COLO829 (cell line): ENCODE measurements around the gene SPATA25.
"Not testable (repeated sequence)": the region's sequence is repeated elsewhere in the genome, so short reads cannot be mapped to it uniquely, and the experiment has no call there.

Experiments used
- DNase-seq: peaks from one replicate; pipeline ENCODE4 v3.0.0; 2012; ENCODE audit warnings: low spot score

Gene SPATA25

DNA sequence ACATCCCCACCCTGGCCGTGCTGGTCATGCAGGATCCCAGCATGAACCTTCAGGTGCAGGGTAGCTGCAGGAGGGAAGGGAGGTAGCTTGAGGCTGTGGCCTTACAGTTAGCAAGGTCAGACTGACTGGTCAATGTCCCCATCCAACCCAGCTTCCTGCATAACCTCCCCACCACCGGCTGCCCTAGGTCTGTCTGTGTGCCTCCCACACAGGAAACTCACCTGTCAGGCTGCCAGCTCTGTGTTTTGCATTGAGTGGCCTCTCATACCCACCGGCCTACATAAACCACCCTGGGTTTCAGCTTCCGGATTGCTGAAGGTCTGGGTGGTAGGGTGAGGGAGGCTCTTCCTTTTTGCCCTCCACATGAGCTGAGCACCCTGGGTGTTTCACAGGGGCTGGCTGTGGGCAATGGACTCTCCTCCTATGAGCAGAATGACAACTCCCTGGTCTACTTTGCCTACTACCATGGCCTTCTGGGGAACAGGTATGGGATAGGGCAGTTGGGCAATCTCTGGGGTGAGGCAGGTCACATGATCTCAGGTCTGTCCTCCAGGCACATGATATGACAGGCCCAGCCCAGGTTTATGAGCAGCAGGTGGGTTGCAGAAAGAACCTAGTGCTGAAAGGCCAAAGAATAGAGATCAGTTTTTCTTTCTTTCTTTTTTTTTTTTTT is 5.5 kb upstream of the SPATA25 start:
- no peak for DNase-seq

DNA sequence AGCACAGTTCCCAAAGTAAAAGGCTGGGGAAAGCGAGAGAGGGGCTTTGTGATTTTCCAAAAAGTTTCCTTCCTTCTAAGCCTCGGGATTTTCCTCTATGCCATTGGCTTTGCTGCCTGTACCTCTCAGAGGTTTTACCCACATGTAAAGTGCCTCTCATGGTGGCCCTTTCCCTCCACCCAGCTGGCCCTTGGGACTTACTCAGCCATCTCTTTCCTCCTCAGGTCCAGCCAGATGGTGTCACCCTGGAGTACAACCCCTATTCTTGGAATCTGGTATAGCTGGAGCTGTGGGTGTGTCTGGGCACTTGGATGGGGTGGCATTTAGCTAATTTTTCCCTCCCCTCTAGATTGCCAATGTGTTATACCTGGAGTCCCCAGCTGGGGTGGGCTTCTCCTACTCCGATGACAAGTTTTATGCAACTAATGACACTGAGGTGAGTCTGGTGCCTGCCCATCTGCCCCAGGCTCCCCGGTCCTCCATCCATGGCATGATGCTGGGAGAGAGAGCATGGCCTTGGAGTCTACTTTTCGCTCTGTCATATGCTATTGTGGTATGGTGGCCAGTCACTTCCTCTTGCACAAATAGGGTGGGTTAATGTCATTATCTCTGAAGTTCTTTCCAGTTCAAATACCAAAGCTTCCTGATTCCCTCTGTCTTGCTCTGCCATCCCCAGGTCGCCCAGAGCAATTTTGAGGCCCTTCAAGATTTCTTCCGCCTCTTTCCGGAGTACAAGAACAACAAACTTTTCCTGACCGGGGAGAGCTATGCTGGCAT is 4.8 kb upstream of the SPATA25 start:
- peak; percentile 62 for DNase-seq

GRCh38 chr20:45890985-45891983 is 3.9 kb upstream of the SPATA25 start, which contains the start of the genes CTSA and NEURL2:
Gene CTSA, plus strand, starts transcription at chr20:45891335. Its CDS starts 234 bp downstream, at chr20:45891569.
Gene NEURL2, minus strand, starts transcription at chr20:45891208. Its CDS starts 217 bp downstream, at chr20:45890991.
- DNase-seq, result peak; percentile 99

DNA sequence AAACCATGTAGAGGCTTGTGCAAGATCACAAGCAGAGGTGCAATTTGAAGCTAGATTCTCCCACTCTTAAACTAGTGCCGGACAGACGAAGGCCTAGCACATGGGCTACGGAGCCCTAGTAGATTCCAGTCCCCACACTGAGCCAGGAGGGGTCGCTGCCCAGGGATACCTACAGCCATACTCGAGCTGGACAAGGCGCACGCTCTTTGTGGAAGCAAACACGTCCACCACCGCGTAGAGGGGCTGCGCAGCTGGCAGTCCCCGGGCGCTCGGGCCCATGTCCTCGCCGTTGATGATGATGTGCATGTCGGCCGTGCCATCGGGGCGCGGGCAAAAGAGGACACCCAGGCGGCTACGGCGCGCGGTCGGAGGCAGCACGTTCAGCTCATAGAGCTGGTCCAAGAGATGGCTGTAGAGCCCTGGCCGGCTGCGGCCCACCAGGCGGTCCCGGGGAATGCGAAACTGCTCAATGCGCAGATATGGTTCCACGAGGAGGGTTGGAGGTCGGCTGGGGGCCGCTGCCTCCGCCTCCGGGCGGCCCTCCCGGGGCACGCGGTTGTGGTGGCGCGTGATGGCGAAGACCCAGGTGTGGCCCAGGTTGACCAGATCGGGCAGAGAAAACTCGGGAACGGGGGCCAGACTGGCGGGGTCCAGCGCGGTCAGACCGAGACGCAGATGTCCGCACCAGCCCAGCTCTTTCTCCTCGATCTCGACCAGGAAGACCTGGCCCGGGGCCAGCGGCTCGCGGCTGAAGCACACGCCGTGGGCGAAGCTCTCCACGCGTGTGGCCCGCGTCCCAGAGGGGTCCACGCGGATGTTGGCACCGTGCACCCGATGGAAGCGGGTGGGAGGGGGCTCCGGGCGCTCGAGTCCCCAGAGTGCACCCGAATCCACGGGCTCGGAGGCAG is 2.9 kb upstream of the SPATA25 start:
- no peak for DNase-seq

DNA sequence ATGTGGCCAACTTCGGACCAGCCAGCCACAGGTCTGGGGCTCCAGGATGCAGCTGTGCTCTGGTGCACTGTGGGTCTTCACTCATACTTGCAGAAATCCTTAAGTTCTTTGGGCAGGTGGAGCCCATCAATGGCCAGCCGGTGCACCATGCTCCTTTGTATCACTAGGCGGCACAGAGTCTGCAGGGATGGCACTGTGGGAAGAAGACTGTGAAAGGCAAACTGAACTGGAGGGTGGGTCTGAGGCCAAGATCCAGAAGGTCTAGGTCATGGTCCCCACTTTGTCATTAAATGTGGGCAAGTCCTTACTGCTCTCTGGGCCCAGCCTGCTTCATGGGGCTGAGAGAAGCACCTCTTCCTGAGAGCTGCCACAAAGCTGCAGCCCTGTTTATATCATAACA is 1.3 kb upstream of the SPATA25 start:
- DNase-seq, result no peak

DNA sequence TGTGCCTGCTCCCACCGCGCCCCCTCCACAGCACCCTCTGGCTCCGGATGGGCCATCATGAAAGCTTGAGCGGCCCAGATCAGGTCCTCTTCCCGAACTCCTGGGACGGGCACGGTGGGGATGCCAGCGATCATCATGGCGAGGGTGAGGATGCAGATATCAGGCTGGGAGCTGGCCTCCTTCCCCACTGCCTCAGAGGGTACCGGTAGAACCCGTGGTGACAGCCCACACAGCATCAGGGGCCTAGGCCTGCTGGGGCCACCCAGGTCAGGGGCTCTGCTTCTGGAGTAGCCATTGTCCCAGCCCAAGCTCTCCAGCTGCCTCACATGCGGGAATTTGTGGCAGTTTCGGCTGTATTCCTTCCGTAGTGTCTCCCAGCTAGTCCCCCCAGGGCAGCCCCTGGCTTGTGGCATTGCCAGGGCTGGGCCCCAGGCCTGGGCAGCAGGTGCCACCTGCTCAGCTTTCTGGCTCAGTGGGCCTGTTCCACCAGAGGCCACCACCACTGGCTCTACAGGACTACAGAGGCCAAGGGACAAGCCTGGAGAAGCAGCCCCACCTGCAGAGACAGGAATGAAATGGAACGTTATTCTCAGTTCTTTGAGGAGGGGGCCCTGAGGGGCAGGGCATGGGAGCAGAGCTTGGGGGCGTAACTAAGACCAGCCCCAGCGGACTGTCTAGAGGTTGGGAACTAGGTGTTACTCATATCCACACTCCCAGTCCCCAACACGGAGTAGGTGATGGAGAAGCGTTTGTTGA is 654 bp downstream of the SPATA25 start:
- DNase-seq, result no peak

GRCh38 chr20:45883100-45883469 is 4.3 kb downstream of the SPATA25 start:
- DNase-seq, result no peak

- DNase-seq, result no peak
Measured at GRCh38 chr20:45882469-45883099, 4.8 kb downstream of the SPATA25 start.

- peak; percentile 98 for DNase-seq
Measured at GRCh38 chr20:45880988-45881788, 6.2 kb downstream of the SPATA25 start, which contains the start of gene ZSWIM1. Gene ZSWIM1, plus strand, starts transcription at chr20:45881227. Its CDS starts 1,366 bp downstream, at chr20:45882593.

DNA sequence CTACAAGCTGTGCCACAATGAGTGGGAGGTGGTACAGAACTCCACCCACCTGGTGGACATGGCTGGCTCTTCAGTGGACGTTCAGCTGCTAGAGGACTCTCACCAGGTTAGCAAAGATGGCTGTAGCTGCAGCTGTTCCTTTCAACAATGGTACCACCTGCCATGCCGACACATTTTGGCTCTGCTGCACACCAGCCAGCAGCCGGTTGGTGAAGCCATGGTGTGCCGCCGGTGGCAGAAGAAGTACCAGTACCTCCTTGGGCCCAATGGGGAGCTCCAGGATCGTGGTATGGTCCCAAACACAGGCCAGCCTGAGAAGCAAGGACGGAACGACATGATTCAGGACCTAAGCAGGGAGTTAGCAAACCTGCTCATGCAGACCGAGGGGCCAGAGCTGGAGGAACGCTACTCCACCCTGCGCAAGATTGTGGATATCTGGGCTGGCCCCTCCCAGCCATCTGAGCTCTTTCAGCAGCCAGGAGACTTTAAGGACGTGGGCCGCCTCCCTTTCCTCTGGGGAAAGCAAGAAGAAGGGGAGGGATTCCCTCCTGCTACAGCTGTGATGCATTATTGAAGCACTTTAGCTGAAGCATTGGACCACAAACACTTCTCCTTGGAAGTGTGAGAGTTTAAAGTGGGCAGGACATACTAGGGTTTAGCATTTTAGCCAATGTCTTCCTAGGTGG is 9.2 kb downstream of the SPATA25 start:
- DNase-seq, result no peak

DNA sequence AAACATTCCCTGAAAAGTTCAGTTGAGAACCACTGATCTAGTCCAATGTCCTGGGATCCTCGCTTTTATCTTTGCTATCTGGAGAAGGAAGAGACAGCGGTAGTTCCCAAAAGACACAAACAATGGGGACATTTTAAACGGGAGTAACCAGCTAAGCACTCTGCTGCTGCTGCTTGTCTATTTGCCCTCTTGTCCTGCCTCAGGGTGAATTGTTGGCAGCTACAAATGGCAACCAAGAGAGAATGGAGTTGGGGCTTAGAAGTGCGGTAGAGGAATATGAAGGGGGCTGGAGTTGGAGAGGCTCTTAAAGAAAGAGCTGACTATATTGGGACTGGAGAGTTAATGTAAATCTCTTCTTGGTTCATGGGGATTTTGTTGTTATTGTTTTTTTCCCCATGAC is 12.8 kb downstream of the SPATA25 start:
- peak; percentile 54 for DNase-seq

DNA sequence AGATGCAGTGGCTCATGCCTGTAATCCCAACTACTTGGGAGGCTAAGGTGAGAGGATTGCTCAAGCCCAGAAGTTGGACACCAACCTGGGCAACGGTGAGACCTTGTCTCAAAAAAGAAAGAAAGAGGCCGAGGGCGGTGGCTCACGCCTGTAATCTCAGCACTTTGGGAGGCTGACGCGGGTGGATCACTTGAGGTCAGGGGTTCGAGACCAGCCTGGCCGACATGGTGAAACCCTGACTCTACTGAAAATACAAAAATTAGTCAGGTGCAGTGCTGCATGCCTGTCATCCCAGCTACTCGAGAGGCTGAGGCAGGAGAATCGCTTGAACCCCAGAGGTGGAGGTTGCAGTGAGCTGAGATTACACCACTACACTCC is 13.3 kb downstream of the SPATA25 start:
- not testable (repeated sequence) for DNase-seq

- no peak for DNase-seq
Measured at GRCh38 chr20:45873409-45874103, 13.9 kb downstream of the SPATA25 start.

- no peak for DNase-seq
Measured at GRCh38 chr20:45872626-45873025, 14.8 kb downstream of the SPATA25 start.

DNA sequence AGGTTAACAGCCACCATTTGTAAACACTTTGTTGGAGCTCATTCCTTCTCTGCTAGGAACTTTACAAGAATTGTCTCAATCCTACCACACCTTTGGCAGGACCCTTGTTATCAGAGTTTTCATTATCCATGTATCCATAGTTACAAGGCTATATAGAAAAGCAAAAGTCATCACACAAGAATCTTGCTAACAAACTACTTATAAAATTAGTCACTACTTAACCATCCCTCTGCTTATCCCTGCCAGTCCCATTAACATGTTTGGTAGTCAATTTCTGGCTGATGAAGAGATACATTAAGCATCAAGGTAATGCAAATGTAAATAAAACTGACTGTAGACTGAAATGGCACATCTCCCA is 19.6 kb downstream of the SPATA25 start:
- DNase-seq, result no peak

DNA sequence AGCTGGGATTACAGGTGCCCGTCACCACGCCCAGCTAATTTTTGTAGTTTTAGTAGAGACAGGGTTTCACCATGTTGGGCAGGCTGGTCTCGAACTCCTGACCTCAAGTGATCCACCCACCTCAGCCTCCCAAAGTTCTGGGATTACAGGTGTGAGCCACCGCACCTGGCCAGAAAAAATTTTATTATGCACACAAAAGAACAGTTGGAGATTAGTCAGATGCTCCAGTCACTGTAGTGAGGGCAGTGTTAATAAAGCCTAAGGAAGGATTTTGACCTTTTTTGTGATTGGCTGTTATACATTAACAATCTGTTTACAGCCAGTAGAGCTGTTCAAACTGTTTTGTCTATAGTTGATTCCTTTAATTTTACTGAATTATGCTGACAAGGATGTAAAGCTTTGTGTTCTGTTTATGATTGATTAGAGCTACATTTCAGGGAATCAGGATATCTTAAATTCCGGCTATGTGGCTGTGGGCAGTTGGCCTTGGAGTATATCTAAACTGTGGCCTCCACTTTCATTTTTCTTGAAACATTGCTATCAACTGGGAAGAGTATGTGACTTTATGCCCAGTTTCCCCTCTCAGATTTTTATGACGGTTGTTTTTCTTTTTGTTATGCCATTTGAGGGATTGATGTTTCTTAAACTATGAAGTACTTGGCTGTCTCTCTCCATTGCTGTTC is 20.1 kb downstream of the SPATA25 start:
- no peak for DNase-seq

- DNase-seq, result no peak
Measured at GRCh38 chr20:45866454-45866853, 21.0 kb downstream of the SPATA25 start.
